Measurements from ENCODE around the gene USP2. TPM values are rescaled to one million over a fixed set of nuclear protein-coding genes. Genes with fewer than 3 reads are reported as not detected.

Gene USP2
- total RNA-seq, 1 donor from 2014 or later = 0.11 TPM

DNA sequence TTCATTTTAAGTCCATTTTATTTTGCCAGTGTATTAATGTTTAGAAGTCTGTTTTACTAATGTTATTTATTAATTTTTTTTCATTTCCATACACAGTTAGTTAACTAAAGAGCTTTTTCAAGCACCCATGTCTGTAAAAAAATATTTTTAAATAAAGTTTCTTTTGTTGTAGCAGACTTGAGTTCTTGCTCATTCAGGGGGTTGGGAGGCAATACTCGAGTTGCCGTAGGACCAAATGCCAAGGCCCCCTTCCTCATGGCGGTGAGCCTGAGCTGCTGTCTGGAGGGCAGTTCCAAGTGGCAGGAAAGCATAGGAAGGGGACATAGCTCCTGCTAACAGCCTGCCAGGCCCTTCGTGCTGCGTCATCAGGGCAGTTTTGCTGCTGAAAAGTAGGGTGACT, 73.5 kb downstream of the USP2 start:
- H3K9me3 Mint-ChIP-seq (ENCODE audit: unreplicated experiment) = no peaks in the 10 kb centered on the region

DNA sequence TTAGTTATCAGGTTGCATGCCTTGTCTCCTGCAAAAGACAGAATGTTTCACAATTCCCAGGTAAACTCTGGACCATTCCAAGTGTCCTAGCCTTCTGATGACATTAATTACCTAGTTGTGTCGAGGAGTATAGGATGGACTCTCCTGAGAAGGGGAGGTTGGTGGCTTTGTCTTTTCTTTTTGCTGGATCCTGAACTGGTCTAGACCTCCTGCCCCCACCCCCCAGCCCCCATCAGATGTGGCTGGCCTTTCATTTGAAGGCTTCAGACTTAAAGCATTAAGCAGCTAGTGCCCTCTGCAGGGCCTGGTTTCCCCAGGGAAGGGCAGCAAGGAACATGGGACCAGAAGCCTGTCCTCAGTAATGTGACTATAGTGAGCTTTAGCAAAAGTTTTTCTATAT, 74.3 kb downstream of the USP2 start:
- Mint-ChIP-seq H3K4me1 (ENCODE audit: unreplicated experiment) (peaks cover 13% of the 10 kb centered on the region), H3K4me3 (ENCODE audit: unreplicated experiment) (no peak overlapping the region), H3K9me3 (ENCODE audit: unreplicated experiment) (no peaks in the 10 kb centered on the region), H3K27ac (ENCODE audit: unreplicated experiment) (peak overlapping the region; percentile 47), H3K36me3 (ENCODE audit: unreplicated experiment) (peaks cover 16% of the 10 kb centered on the region), H3K27me3 (ENCODE audit: unreplicated experiment) (no peaks in the 10 kb centered on the region)
- TF ChIP-seq, protein P1, sequence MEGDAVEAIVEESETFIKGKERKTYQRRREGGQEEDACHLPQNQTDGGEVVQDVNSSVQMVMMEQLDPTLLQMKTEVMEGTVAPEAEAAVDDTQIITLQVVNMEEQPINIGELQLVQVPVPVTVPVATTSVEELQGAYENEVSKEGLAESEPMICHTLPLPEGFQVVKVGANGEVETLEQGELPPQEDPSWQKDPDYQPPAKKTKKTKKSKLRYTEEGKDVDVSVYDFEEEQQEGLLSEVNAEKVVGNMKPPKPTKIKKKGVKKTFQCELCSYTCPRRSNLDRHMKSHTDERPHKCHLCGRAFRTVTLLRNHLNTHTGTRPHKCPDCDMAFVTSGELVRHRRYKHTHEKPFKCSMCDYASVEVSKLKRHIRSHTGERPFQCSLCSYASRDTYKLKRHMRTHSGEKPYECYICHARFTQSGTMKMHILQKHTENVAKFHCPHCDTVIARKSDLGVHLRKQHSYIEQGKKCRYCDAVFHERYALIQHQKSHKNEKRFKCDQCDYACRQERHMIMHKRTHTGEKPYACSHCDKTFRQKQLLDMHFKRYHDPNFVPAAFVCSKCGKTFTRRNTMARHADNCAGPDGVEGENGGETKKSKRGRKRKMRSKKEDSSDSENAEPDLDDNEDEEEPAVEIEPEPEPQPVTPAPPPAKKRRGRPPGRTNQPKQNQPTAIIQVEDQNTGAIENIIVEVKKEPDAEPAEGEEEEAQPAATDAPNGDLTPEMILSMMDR (IDR thresholded peaks at IDR 0.05) = no peak
- no peak for DNase-seq (ENCODE audit: extremely low spot score, unreplicated experiment)

More for the DNA sequence above, 73.5 kb downstream of the USP2 start:
- no peak overlapping the region for H3K27ac Mint-ChIP-seq (ENCODE audit: unreplicated experiment)
- peaks cover 13% of the 10 kb centered on the region for H3K4me1 Mint-ChIP-seq (ENCODE audit: unreplicated experiment)
- H3K27me3 Mint-ChIP-seq (ENCODE audit: unreplicated experiment) = no peaks in the 10 kb centered on the region
- DNase-seq (ENCODE audit: extremely low spot score, unreplicated experiment) = no peak
- H3K36me3 Mint-ChIP-seq (ENCODE audit: unreplicated experiment) = peaks cover 18% of the 10 kb centered on the region
- TF ChIP-seq, protein P1 (IDR thresholded peaks at IDR 0.05) = no peak
- H3K4me3 Mint-ChIP-seq (ENCODE audit: unreplicated experiment) = no peak overlapping the region

DNA sequence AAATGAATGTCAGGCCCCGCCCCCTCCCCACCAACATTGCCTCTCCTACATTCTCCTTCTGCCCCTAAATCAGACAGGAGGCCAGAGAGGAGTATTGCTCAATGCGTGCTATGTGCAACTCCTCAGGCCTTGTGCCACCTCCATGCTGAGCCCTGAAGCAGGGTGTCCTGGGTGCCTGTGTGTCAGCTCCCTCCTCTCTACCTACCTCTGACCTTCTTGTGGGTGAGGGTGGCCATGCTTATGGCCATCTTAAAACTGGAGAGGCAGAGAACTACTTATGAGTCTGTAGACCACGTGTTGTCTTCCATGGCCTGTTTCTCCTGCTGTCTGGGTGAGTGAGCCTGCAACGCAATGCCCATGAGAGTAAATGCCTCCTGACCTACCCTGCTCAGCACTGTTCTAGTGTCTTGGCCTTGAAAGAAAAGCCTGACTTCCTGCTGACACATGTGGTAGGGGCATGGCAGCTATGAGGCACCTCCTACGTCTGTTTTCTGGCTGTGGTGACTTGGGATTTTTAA, 75.1 kb downstream of the USP2 start:
- H3K36me3 Mint-ChIP-seq (ENCODE audit: unreplicated experiment) = peaks cover 18% of the 10 kb centered on the region
- H3K4me3 Mint-ChIP-seq (ENCODE audit: unreplicated experiment) = no peak overlapping the region
- H3K9me3 Mint-ChIP-seq (ENCODE audit: unreplicated experiment) = no peaks in the 10 kb centered on the region
- H3K27ac Mint-ChIP-seq (ENCODE audit: unreplicated experiment) = peak overlapping the region; percentile 83
- H3K4me1 Mint-ChIP-seq (ENCODE audit: unreplicated experiment) = peaks cover 13% of the 10 kb centered on the region
- TF ChIP-seq, protein P1 (IDR thresholded peaks at IDR 0.05) = no peak
- DNase-seq (ENCODE audit: extremely low spot score, unreplicated experiment) = no peak
- no peaks in the 10 kb centered on the region for H3K27me3 Mint-ChIP-seq (ENCODE audit: unreplicated experiment)

DNA sequence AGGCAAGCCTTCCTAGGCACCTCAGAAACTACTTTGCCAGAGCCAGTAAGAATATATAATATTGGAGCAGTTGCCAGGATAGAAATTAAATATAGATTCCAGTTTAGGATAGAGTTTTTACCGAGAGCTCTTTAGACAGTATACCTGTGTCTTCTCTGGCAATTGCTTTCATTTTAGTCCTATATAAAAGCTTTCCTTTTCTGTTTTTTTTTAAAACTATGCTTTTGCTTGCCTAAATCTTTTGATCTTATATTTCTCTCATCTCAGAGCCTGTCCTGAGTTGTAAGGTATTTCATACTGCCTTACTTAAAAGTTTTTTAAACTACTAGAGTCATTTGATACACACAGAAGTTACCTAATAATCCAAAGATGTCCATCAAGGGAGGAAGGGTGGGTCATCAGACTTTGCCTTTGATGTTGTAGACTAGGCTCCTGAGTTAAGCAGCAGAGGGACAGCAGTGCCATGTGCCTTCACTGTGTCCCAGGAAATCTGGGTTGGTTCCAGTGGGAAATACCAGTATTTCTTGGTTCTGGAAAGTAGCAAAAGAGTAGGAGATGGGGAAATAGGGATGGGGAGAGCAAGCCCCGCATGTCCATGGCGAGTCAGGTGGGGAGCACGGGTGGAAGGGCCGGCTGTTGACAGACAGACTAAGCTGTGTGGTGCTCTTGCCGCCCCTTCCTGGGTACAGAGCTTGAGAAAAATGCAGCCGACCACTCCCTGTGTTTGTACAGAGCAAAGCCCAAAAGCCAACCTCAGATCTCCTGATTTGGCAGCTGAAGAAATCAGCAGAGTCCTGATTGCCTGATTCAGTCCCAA, 75.7 kb downstream of the USP2 start:
- Mint-ChIP-seq H3K27ac (ENCODE audit: unreplicated experiment) (peak overlapping the region; percentile 19), H3K4me1 (ENCODE audit: unreplicated experiment) (peaks cover 13% of the 10 kb centered on the region), H3K4me3 (ENCODE audit: unreplicated experiment) (no peak overlapping the region), H3K27me3 (ENCODE audit: unreplicated experiment) (no peaks in the 10 kb centered on the region), H3K36me3 (ENCODE audit: unreplicated experiment) (peaks cover 19% of the 10 kb centered on the region), H3K9me3 (ENCODE audit: unreplicated experiment) (no peaks in the 10 kb centered on the region)
- TF ChIP-seq, protein P1 (IDR thresholded peaks at IDR 0.05) = no peak
- DNase-seq (ENCODE audit: extremely low spot score, unreplicated experiment) = no peak

Small RNAs within 50 kb of the gene (microRNA-seq; reads per million reads assigned to microRNA genes)
- not detected for gene MIR6756 (ENCODE audit: unreplicated experiment)

Other genes starting within 250 kb of the USP2 start
- gene ABCG4, start 232.6 kb downstream of the USP2 start, total RNA-seq = 0.63 and 0.75 TPM in 2 replicates
- gene NLRX1, start 213.0 kb downstream of the USP2 start, total RNA-seq = 8.9 and 10.0 TPM in 2 replicates
- gene NHERF4, start 196.2 kb downstream of the USP2 start, total RNA-seq = not detected in 2 replicates
- 20.8 and 21.7 TPM in 2 replicates for gene CBL, start 175.4 kb downstream of the USP2 start, total RNA-seq
- 74.8 and 74.9 TPM in 2 replicates for gene MCAM, start 64.6 kb downstream of the USP2 start, total RNA-seq
- gene RNF26, start 47.2 kb downstream of the USP2 start, total RNA-seq = 28.9 and 30.2 TPM in 2 replicates
- gene C1QTNF5, start 40.8 kb downstream of the USP2 start, total RNA-seq = 8.4 and 9.3 TPM in 2 replicates
- not detected in 2 replicates for gene MFRP, start 35.0 kb downstream of the USP2 start, total RNA-seq
- gene THY1, start 41.5 kb upstream of the USP2 start, total RNA-seq = 11.3 and 14.0 TPM in 2 replicates